Measurements from ENCODE around the gene KCNK3.

KCNK3 gene

GRCh38 chr2:26666671-26667070 is 25.9 kb upstream of the KCNK3 start:
- no peak for DNase-seq (ENCODE audit: low read depth)

GRCh38 chr2:26668041-26668440 is 24.5 kb upstream of the KCNK3 start:
- no peak for DNase-seq (ENCODE audit: low read depth)

GRCh38 chr2:26668856-26669750 is 23.4 kb upstream of the KCNK3 start:
- no peak for DNase-seq (ENCODE audit: low read depth)

DNA sequence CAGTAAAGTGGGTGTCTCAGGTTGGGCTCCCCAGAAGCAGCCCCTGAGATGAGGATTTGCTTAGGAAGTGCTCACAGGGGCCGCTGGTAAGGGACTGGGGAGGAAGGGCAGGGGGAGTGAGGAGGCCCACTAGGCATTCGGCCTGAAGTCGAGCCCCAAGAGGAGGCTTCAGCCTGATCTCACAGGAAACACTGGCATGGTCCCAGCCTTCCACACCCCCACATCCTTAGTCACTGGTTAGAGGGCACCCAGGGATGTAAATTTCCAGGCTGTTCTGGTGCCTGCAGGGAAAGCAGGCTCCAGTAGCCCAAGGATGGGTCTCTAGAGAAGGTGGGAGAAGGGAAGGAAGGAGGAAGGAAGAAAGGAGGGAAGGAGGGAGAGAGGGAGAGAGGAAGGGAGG is 22.4 kb upstream of the KCNK3 start:
- no peak for DNase-seq (ENCODE audit: low read depth)

GRCh38 chr2:26670931-26671460 is 21.5 kb upstream of the KCNK3 start:
- no peak for DNase-seq (ENCODE audit: low read depth)

DNA sequence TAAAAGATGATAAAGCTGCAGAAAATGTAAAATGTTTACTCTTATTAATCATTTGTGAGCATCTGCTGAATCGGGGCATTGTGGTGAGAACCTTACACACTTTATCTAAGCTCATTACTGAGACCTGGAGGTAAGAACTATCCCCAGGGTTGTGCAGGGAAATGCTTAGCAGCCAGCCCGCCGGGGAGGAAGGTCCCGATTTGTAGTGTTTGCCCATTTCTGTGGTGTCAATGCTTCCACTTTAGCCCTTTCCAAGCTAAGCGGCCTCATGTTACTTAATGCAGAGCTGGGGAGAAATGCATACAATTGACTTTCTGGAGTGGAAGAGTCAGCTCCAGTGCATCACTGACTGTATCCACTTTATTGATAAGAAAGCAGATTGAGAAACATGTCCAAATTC is 20.8 kb upstream of the KCNK3 start:
- no peak for DNase-seq (ENCODE audit: low read depth)

GRCh38 chr2:26672112-26672817 is 20.3 kb upstream of the KCNK3 start:
- DNase-seq (ENCODE audit: low read depth) = no peak

- DNase-seq (ENCODE audit: low read depth) = no peak
Observed at GRCh38 chr2:26672818-26673393, 19.6 kb upstream of the KCNK3 start.

DNA sequence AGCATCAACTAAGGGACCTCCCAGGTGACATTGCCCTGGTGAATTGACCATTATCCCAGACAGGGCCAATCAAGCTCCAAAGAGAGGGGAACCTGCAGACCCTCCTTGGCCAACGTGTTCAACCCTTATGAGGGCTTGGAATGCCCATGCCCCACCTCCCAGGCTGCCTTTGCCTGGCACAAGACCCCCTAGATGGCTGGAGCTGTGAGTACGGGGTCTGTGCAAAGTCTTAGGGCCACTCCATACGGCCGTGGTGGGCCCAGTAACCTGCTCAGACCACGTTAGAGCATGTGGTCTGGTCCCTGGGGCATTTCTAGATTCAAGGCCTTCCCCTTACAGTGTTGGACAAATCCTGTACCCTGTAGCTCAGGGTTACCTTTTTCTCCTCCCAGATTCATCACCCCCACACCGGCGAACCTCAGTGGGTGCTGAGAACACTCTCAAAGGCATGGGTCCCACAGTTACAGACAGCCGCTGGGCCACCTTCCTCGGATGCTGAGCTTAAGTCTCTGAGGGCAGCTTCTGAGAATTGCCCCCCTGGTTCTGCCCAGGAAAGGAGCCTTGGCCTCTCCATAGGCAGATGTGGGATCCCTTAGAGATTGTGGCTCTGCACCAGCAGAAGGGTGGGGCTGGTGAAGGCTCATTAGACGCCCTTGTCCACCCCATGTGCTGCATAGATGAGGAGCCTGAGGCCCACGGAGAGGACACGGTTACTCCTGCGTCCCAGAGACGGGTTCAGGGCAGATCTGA is 18.3 kb upstream of the KCNK3 start:
- no peak for DNase-seq (ENCODE audit: low read depth)

GRCh38 chr2:26674771-26675170 is 17.8 kb upstream of the KCNK3 start:
- no peak for DNase-seq (ENCODE audit: low read depth)

GRCh38 chr2:26675651-26676255 is 16.8 kb upstream of the KCNK3 start:
- DNase-seq (ENCODE audit: low read depth) = no peak

DNA sequence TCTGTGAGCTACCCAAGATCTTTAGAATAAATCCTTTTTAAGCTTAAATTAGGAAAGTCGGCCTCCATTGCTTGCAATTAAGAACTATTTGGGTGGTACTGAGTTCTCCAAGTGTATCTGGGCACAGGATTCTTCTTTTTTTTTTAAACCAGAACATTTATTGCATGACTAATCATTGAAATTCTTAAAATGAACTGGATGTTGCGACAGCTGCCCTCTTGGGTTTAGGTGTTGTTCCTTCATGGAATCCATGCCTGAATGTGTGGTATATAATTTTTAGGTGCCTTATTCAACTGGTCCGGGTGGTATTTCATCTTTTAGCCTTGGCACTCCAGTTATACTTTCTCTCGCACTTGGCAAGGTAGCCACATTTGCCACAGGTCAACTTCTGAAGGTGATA is 14.5 kb upstream of the KCNK3 start:
- no peak for DNase-seq (ENCODE audit: low read depth)

DNA sequence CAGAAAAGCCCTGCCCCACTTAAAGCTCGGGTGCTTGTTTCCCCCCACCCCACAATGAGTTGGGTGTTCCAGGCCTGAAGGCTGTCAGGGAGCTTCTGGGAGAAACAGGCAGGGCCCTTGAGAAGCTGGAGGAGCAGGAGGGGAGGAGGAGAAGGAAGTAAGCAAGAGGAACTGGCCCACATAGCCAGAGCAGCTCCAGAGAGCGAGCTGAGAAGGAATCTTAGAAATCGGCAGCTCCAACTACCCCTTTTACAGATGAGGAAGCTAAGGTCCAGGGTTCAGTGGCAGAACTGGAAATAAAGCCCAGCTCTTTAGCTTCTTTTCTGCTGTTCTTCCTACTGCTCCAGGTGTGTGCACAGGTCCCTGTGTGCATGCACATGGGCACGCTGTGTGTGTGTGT is 12.7 kb upstream of the KCNK3 start:
- no peak for DNase-seq (ENCODE audit: low read depth)

GRCh38 chr2:26681656-26682055 is 10.9 kb upstream of the KCNK3 start:
- DNase-seq (ENCODE audit: low read depth) = no peak

GRCh38 chr2:26682155-26682554 is 10.4 kb upstream of the KCNK3 start:
- DNase-seq (ENCODE audit: low read depth) = no peak

- DNase-seq (ENCODE audit: low read depth) = no peak
Observed at GRCh38 chr2:26683583-26683982, 8.9 kb upstream of the KCNK3 start.

DNA sequence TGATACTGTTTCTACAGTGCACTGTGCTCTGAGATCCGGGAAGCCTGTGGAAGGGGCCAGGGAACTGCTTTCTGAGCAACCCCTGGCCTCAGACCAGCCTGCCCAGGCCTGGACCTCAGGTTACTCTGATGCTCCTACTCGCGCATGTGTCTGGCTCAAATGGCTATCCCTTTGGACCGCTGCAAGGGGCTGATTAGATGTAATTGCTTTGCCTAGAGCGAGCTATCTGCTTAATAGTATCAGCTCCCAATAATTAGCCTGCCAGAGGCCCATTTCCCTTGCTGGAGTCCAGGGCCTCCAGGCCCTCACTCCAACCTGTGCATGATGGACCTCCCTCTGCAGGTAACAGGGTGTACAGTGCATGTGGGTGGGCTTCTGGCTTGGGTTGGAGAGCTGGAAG is 7.2 kb upstream of the KCNK3 start:
- DNase-seq (ENCODE audit: low read depth) = no peak

DNA sequence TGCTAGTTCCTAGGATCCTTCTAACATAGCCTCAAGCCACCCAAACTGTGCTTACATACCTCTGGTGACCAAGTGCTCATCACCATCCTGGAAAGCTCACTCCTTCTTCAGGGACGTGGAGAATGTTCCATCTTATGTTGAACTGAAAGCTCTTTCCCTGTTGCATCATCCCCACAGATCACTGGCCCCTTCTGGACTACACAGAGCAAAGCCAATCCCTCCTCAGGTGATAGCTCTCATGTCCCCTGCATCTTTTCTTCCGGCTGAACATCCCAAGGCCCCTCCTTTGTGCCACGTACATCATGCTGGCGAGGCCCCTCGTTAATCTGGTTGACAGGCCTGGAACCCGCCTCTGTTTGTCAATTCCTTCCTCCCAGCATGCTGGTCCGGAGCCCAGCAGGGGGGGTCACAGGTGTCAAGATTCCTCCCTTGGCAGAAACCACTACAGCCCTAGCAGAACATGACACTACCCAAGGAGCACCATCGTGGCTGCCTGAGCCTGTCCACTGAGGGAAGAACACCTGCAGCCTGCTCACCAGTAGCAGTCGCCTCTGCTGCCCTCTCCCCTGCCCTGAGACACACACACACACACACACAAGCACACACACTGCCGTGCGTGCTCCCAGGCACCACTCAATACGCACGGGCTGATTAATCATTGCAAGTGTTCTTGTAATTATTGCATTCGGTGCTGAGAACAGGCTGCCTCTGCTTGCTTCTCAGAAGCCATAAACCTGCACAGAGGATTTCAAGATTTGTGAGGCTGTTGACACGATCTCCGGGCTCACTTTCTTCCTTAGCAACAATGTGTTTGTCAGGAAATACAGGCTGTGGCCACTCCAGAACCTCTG is 6.3 kb upstream of the KCNK3 start:
- DNase-seq (ENCODE audit: low read depth) = no peak

DNA sequence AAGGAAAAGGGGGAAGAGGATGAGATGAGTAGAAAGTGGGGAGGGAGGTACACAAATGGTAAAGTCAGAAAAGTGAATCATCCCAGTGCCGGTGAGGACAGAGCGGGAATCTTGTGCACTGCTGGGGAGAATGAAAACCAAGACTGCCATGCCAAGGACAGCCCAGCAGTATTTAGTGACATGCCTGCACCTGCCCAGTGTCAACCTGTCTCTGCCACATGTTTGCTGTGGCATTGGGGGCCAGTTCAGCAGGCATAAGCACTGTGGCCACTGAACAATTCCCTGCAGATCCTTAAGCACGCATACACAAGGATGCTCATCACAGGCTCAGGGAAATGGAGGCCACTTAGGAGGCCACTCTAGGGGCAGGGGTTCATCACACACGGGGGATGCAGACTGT is 5.2 kb upstream of the KCNK3 start:
- DNase-seq (ENCODE audit: low read depth) = no peak

DNA sequence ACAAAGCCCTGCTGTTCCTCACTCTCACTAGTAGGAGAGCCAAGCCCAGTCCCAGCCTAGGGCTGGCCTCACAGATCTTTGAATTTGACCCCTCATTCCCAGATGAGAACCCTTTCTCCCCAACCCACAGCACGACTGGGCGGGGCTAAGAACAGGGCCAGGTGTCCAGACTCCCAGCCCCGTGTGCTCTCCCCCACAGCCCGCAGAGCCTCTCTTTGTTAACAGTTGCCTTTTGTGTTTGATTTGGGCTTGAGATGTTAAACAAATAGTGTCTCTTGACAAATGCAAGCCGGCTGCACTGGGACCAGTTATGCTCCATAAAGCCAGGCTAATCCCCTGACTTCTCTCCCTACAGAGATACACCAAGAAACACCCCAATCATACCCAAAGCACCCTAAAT is 4.7 kb upstream of the KCNK3 start:
- no peak for DNase-seq (ENCODE audit: low read depth)

- no peak for DNase-seq (ENCODE audit: low read depth)
Observed at GRCh38 chr2:26691161-26691560, 1.4 kb upstream of the KCNK3 start.

All from activated T-helper 9 cell treated with anti-CD3 and anti-CD28 coated beads, Interleukin-2, amount 50 U/mL, for 16 hours (primary cell).